ENCODE results near the gene SBF1. TPM values are rescaled to one million over a fixed set of nuclear protein-coding genes. Genes with fewer than 3 reads are reported as not detected.

The SBF1 gene
- polyA plus RNA-seq, 4 donors = 27.3 to 43.7 (median 35.4) TPM

GRCh38 chr22:50443801-50444625 lies 30.8 kb downstream of the SBF1 start:
- Histone ChIP-seq H3K4me3 (ENCODE audit: low read depth in 1 of 3, low read length in 3 of 3) (no peak overlapping the region), H3K27me3 (ENCODE audit: control insufficient read depth in 3 of 3, insufficient read depth in 3 of 3, low read length in 3 of 3) (no peaks in the 10 kb centered on the region), H3K36me3 (ENCODE audit: control insufficient read depth in 3 of 3, insufficient read depth in 2 of 3, low read depth in 1 of 3, low read length in 3 of 3) (peaks cover 18 to 94% (median 21%) of the 10 kb centered on the region in 3 donors), H3K4me1 (ENCODE audit: control insufficient read depth in 3 of 3, insufficient read depth in 2 of 3, low read depth in 1 of 3, low read length in 2 of 3) (peaks cover 0 to 9% (median 0%) of the 10 kb centered on the region in 3 donors), H3K9me3 (ENCODE audit: control insufficient read depth in 2 of 2, insufficient read depth in 1 of 2, low read depth in 1 of 2, low read length in 1 of 2) (no peaks in the 10 kb centered on the region), H3K27ac (ENCODE audit: low read depth in 1 of 3, low read length in 2 of 3) (no peak overlapping the region)
- 55 to 68% (median 59%) methylated on average over 27 to 28 of the region's 28 CpGs for WGBS, 3 donors
- no peak for FAIRE-seq
- no peak for DNase-seq

- WGBS, 3 donors = 73 to 79% (median 74%) methylated on average over 15 of the region's 15 CpGs
- DNase-seq (no peak), FAIRE-seq (no peak)
- Histone ChIP-seq H3K27me3 (ENCODE audit: control insufficient read depth in 3 of 3, insufficient read depth in 3 of 3, low read length in 3 of 3) (no peaks in the 10 kb centered on the region), H3K4me3 (ENCODE audit: low read depth in 1 of 3, low read length in 3 of 3) (no peak overlapping the region), H3K27ac (ENCODE audit: low read depth in 1 of 3, low read length in 2 of 3) (no peak overlapping the region), H3K4me1 (ENCODE audit: control insufficient read depth in 3 of 3, insufficient read depth in 2 of 3, low read depth in 1 of 3, low read length in 2 of 3) (peaks cover 0 to 9% (median 0%) of the 10 kb centered on the region in 3 donors), H3K9me3 (ENCODE audit: control insufficient read depth in 2 of 2, insufficient read depth in 1 of 2, low read depth in 1 of 2, low read length in 1 of 2) (no peaks in the 10 kb centered on the region), H3K36me3 (ENCODE audit: control insufficient read depth in 3 of 3, insufficient read depth in 2 of 3, low read depth in 1 of 3, low read length in 3 of 3) (peaks cover 16 to 94% (median 18%) of the 10 kb centered on the region in 3 donors)
These were observed 31.6 kb downstream of the SBF1 start for GRCh38 chr22:50443197-50443596.

GRCh38 chr22:50441428-50441993 lies 33.3 kb downstream of the SBF1 start:
- 85 to 90% (median 87%) methylated on average over 17 of the region's 17 CpGs for WGBS, 3 donors
- Histone ChIP-seq H3K27ac (ENCODE audit: low read depth in 1 of 3, low read length in 2 of 3) (no peak overlapping the region), H3K9me3 (ENCODE audit: control insufficient read depth in 2 of 2, insufficient read depth in 1 of 2, low read depth in 1 of 2, low read length in 1 of 2) (no peaks in the 10 kb centered on the region), H3K27me3 (ENCODE audit: control insufficient read depth in 3 of 3, insufficient read depth in 3 of 3, low read length in 3 of 3) (no peaks in the 10 kb centered on the region), H3K4me1 (ENCODE audit: control insufficient read depth in 3 of 3, insufficient read depth in 2 of 3, low read depth in 1 of 3, low read length in 2 of 3) (peaks cover 0 to 9% (median 0%) of the 10 kb centered on the region in 3 donors), H3K4me3 (ENCODE audit: low read depth in 1 of 3, low read length in 3 of 3) (no peak overlapping the region), H3K36me3 (ENCODE audit: control insufficient read depth in 3 of 3, insufficient read depth in 2 of 3, low read depth in 1 of 3, low read length in 3 of 3) (peaks cover 9 to 94% (median 17%) of the 10 kb centered on the region in 3 donors)
- DNase-seq (no peak), FAIRE-seq (no peak)

- DNase-seq = no peak
- H3K27me3 ChIP-seq (ENCODE audit: control insufficient read depth in 3 of 3, insufficient read depth in 3 of 3, low read length in 3 of 3) = no peaks in the 10 kb centered on the region
- FAIRE-seq = no peak
- no peak overlapping the region for H3K27ac ChIP-seq (ENCODE audit: low read depth in 1 of 3, low read length in 2 of 3)
- 70 to 84% (median 78%) methylated on average over 20 to 26 of the region's 26 CpGs for WGBS, 3 donors
- H3K4me1 ChIP-seq (ENCODE audit: control insufficient read depth in 3 of 3, insufficient read depth in 2 of 3, low read depth in 1 of 3, low read length in 2 of 3) = peaks cover 0 to 9% (median 0%) of the 10 kb centered on the region in 3 donors
- H3K9me3 ChIP-seq (ENCODE audit: control insufficient read depth in 2 of 2, insufficient read depth in 1 of 2, low read depth in 1 of 2, low read length in 1 of 2) = no peaks in the 10 kb centered on the region
- no peak overlapping the region for H3K4me3 ChIP-seq (ENCODE audit: low read depth in 1 of 3, low read length in 3 of 3)
- H3K36me3 ChIP-seq (ENCODE audit: control insufficient read depth in 3 of 3, insufficient read depth in 2 of 3, low read depth in 1 of 3, low read length in 3 of 3) = peaks cover 12 to 94% (median 16%) of the 10 kb centered on the region in 3 donors
These were observed 34.1 kb downstream of the SBF1 start for GRCh38 chr22:50440544-50441249.

GRCh38 chr22:50439871-50440331 lies 34.9 kb downstream of the SBF1 start:
- no peak for FAIRE-seq
- WGBS, 3 donors = 79 to 82% (median 82%) methylated on average over 10 of the region's 10 CpGs
- no peak for DNase-seq
- no peak overlapping the region for H3K4me3 ChIP-seq (ENCODE audit: low read depth in 1 of 3, low read length in 3 of 3)
- no peak overlapping the region for H3K27ac ChIP-seq (ENCODE audit: low read depth in 1 of 3, low read length in 2 of 3)
- H3K27me3 ChIP-seq (ENCODE audit: control insufficient read depth in 3 of 3, insufficient read depth in 3 of 3, low read length in 3 of 3) = no peaks in the 10 kb centered on the region
- peaks cover 0 to 4% (median 0%) of the 10 kb centered on the region in 3 donors for H3K4me1 ChIP-seq (ENCODE audit: control insufficient read depth in 3 of 3, insufficient read depth in 2 of 3, low read depth in 1 of 3, low read length in 2 of 3)
- H3K9me3 ChIP-seq (ENCODE audit: control insufficient read depth in 2 of 2, insufficient read depth in 1 of 2, low read depth in 1 of 2, low read length in 1 of 2) = no peaks in the 10 kb centered on the region
- peaks cover 15 to 94% (median 16%) of the 10 kb centered on the region in 3 donors for H3K36me3 ChIP-seq (ENCODE audit: control insufficient read depth in 3 of 3, insufficient read depth in 2 of 3, low read depth in 1 of 3, low read length in 3 of 3)

- no peak for DNase-seq
- no peaks in the 10 kb centered on the region for H3K4me1 ChIP-seq (ENCODE audit: control insufficient read depth in 3 of 3, insufficient read depth in 2 of 3, low read depth in 1 of 3, low read length in 2 of 3)
These were observed 35.4 kb downstream of the SBF1 start for GRCh38 chr22:50439314-50439870.

GRCh38 chr22:50438305-50439275 lies 36.2 kb downstream of the SBF1 start:
- H3K4me3 ChIP-seq (ENCODE audit: low read depth in 1 of 3, low read length in 3 of 3) = no peak overlapping the region
- no peaks in the 10 kb centered on the region for H3K27me3 ChIP-seq (ENCODE audit: control insufficient read depth in 3 of 3, insufficient read depth in 3 of 3, low read length in 3 of 3)
- H3K4me1 ChIP-seq (ENCODE audit: control insufficient read depth in 3 of 3, insufficient read depth in 2 of 3, low read depth in 1 of 3, low read length in 2 of 3) = no peaks in the 10 kb centered on the region
- no peak overlapping the region for H3K27ac ChIP-seq (ENCODE audit: low read depth in 1 of 3, low read length in 2 of 3)
- peaks cover 15 to 85% (median 16%) of the 10 kb centered on the region in 3 donors for H3K36me3 ChIP-seq (ENCODE audit: control insufficient read depth in 3 of 3, insufficient read depth in 2 of 3, low read depth in 1 of 3, low read length in 3 of 3)
- FAIRE-seq (no peak), DNase-seq (no peak)
- no peaks in the 10 kb centered on the region for H3K9me3 ChIP-seq (ENCODE audit: control insufficient read depth in 2 of 2, insufficient read depth in 1 of 2, low read depth in 1 of 2, low read length in 1 of 2)
- WGBS, 3 donors = 88% methylated on average over 30 to 34 of the region's 34 CpGs

More at GRCh38 chr22:50439314-50439870, 35.4 kb downstream of the SBF1 start:
- Histone ChIP-seq H3K27me3 (ENCODE audit: control insufficient read depth in 3 of 3, insufficient read depth in 3 of 3, low read length in 3 of 3) (no peaks in the 10 kb centered on the region), H3K36me3 (ENCODE audit: control insufficient read depth in 3 of 3, insufficient read depth in 2 of 3, low read depth in 1 of 3, low read length in 3 of 3) (peaks cover 15 to 92% (median 16%) of the 10 kb centered on the region in 3 donors), H3K4me3 (ENCODE audit: low read depth in 1 of 3, low read length in 3 of 3) (no peak overlapping the region), H3K9me3 (ENCODE audit: control insufficient read depth in 2 of 2, insufficient read depth in 1 of 2, low read depth in 1 of 2, low read length in 1 of 2) (no peaks in the 10 kb centered on the region), H3K27ac (ENCODE audit: low read depth in 1 of 3, low read length in 2 of 3) (no peak overlapping the region)
- whole genome bisulfite sequencing, 3 donors = 82 to 89% (median 88%) methylated on average over 16 to 17 of the region's 17 CpGs
- no peak for FAIRE-seq

Data from small intestine (tissue), 7 donors.